Activated CD8-positive, alpha-beta memory T cell treated with anti-CD3 and anti-CD28 coated beads, Interleukin-2, amount 10 ng/mL, durations not matched to agents 7 days and 5 days (primary cell): Measurements from ENCODE around the gene HNRNPC. TPM values are rescaled to one million over a fixed set of nuclear protein-coding genes. Genes with fewer than 3 reads are reported as not detected.
A peak's percentile ranks its signal among the peaks of the same experiment; 100 is the strongest.

ENCODE experiments used
- ATAC-seq: fragments of 150-1000 bp; cut with Tn5 transposase; one replicate; pipeline ENCODE4 v1.10.0; 2021; ENCODE audit warnings: moderate library complexity
- CTCF ChIA-PET: fragments of 350-600 bp; sonication (Branson Sonifier 250); formaldehyde crosslinking; loops from one replicate; lab custom pipeline; 2021; ENCODE audit warnings: antibody characterized with exemption; lab: Charles Lee
- DNase-seq: peaks from one replicate; pipeline ENCODE4 v3.0.0-alpha.2; 2020
- H3K27ac Mint-ChIP-seq: one replicate; pipeline ENCODE4 v1.8.0; 2021; ENCODE audit warnings: mild to moderate bottlenecking, mixed read lengths
- H3K27me3 Mint-ChIP-seq: one replicate; pipeline ENCODE4 v1.8.0; 2021; ENCODE audit warnings: mixed read lengths
- H3K36me3 Mint-ChIP-seq: one replicate; pipeline ENCODE4 v1.8.0; 2021; ENCODE audit warnings: mild to moderate bottlenecking, mixed read lengths
- H3K4me1 Mint-ChIP-seq: one replicate; pipeline ENCODE4 v1.8.0; 2021; ENCODE audit warnings: mixed read lengths
- H3K4me3 Mint-ChIP-seq: one replicate; pipeline ENCODE4 v1.8.0; 2021; ENCODE audit warnings: mild to moderate bottlenecking, moderate library complexity, mixed read lengths
- H3K9me3 Mint-ChIP-seq: one replicate; pipeline ENCODE4 v1.8.0; 2022; ENCODE audit warnings: low read depth, mixed read lengths
- total RNA-seq, 2 experiments: library from RNA; stranded (reverse); gene quantifications; one replicate each; pipeline ENCODE4 v1.2.3, GENCODE V29; 2021

The HNRNPC gene
- total RNA-seq, 2 experiments from 2014 or later: 718 to 921 TPM

GRCh38 chr14:21211509-21211908 is 57.7 kb downstream of the HNRNPC start:
- Mint-ChIP-seq H3K4me1 (peaks cover 36% of the 10 kb centered on the region), H3K9me3 (no peaks in the 10 kb centered on the region)

GRCh38 chr14:21210023-21210422 is 59.2 kb downstream of the HNRNPC start:
- H3K4me1 Mint-ChIP-seq: peaks cover 21% of the 10 kb centered on the region
- H3K27ac Mint-ChIP-seq: no peak overlapping the region
- ATAC-seq (no peak), DNase-seq (no peak)
- CTCF ChIA-PET: no interaction called here
- H3K36me3 Mint-ChIP-seq: peaks cover 87% of the 10 kb centered on the region
- no peaks in the 10 kb centered on the region for H3K27me3 Mint-ChIP-seq
- no peak overlapping the region for H3K4me3 Mint-ChIP-seq
- H3K9me3 Mint-ChIP-seq: no peaks in the 10 kb centered on the region

More at GRCh38 chr14:21211509-21211908, 57.7 kb downstream of the HNRNPC start:
- ATAC-seq: no peak
- H3K27me3 Mint-ChIP-seq: no peaks in the 10 kb centered on the region
- H3K27ac Mint-ChIP-seq: no peak overlapping the region
- peaks cover 85% of the 10 kb centered on the region for H3K36me3 Mint-ChIP-seq
- DNase-seq: no peak
- CTCF ChIA-PET: no interaction called here
- no peak overlapping the region for H3K4me3 Mint-ChIP-seq

- no peak overlapping the region for H3K27ac Mint-ChIP-seq
- no peaks in the 10 kb centered on the region for H3K9me3 Mint-ChIP-seq
- CTCF ChIA-PET: no interaction called here
- DNase-seq (no peak), ATAC-seq (no peak)
- H3K27me3 Mint-ChIP-seq: no peaks in the 10 kb centered on the region
- H3K36me3 Mint-ChIP-seq: peaks cover 85% of the 10 kb centered on the region
- H3K4me3 Mint-ChIP-seq: no peak overlapping the region
- peaks cover 14% of the 10 kb centered on the region for H3K4me1 Mint-ChIP-seq
These were observed 60.1 kb downstream of the HNRNPC start for GRCh38 chr14:21209185-21209584.

GRCh38 chr14:21208554-21208953 is 60.7 kb downstream of the HNRNPC start:
- Mint-ChIP-seq H3K4me1 (peaks cover 8% of the 10 kb centered on the region), H3K27ac (no peak overlapping the region), H3K4me3 (no peak overlapping the region), H3K9me3 (no peaks in the 10 kb centered on the region), H3K36me3 (peaks cover 83% of the 10 kb centered on the region), H3K27me3 (no peaks in the 10 kb centered on the region)
- ATAC-seq: no peak
- DNase-seq: no peak
- CTCF ChIA-PET: no interaction called here

GRCh38 chr14:21206753-21207684 is 62.2 kb downstream of the HNRNPC start:
- ATAC-seq: no peak
- no peaks in the 10 kb centered on the region for H3K9me3 Mint-ChIP-seq
- no peak overlapping the region for H3K4me3 Mint-ChIP-seq
- H3K36me3 Mint-ChIP-seq: peaks cover 74% of the 10 kb centered on the region
- H3K27ac Mint-ChIP-seq: peak overlapping the region; percentile 17
- no peak for DNase-seq
- CTCF ChIA-PET: no interaction called here
- peaks cover 6% of the 10 kb centered on the region for H3K4me1 Mint-ChIP-seq
- no peaks in the 10 kb centered on the region for H3K27me3 Mint-ChIP-seq

GRCh38 chr14:21205678-21206581 is 63.3 kb downstream of the HNRNPC start:
- no peaks in the 10 kb centered on the region for H3K9me3 Mint-ChIP-seq
- no peak overlapping the region for H3K4me3 Mint-ChIP-seq
- H3K27me3 Mint-ChIP-seq: no peaks in the 10 kb centered on the region
- H3K4me1 Mint-ChIP-seq: peaks cover 2% of the 10 kb centered on the region
- no peak for DNase-seq
- CTCF ChIA-PET: no interaction called here
- H3K36me3 Mint-ChIP-seq: peaks cover 65% of the 10 kb centered on the region
- H3K27ac Mint-ChIP-seq: peak overlapping the region; percentile 29
- no peak for ATAC-seq

GRCh38 chr14:21205026-21205677 is 64.1 kb downstream of the HNRNPC start:
- ATAC-seq (no peak), DNase-seq (no peak)
- Mint-ChIP-seq H3K27ac (no peak overlapping the region), H3K4me3 (no peak overlapping the region), H3K4me1 (peaks cover 2% of the 10 kb centered on the region), H3K9me3 (no peaks in the 10 kb centered on the region), H3K36me3 (peaks cover 62% of the 10 kb centered on the region), H3K27me3 (no peaks in the 10 kb centered on the region)
- CTCF ChIA-PET: no interaction called here

DNA sequence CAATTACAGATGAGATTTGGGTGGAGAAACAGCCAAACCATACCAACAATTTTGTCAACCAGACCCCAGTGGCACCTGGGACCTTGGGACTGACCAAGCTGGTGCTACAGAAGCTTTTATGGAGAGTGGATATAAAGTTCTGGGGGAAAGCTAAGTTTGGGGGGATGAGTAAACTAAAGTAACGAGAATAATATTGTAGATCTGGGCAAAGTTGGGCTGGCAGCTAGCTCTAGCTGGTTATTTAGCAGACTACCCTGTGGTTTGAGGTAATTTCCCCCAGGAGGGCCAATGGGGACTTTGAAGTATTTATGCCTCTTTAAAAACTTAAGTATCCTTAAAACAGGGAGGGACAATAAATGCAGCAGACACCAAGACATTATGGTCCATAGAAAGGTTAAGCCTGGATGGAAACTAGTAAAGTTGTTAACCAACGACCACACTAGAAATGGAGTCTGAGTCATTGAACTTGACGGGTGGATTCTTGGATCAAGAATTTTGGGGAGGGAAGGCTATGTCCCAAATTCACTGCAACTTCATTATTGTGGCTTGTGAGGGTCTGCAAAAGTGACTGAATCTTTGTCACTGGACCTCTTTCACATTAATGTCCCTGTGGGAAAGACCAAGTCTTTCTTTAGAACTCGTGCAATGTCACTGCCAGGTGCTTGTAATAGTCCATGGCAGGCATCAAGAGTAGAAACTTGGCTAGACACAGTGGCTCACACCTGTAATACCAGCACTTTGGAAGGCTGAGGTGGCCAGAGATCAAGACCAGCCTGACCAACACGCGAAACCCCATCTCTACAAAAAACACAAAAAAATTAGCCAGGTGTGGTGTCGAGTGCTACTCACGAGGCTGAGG is 64.8 kb downstream of the HNRNPC start:
- H3K27me3 Mint-ChIP-seq: no peaks in the 10 kb centered on the region
- no peak overlapping the region for H3K27ac Mint-ChIP-seq
- no peak overlapping the region for H3K4me3 Mint-ChIP-seq
- H3K9me3 Mint-ChIP-seq: no peaks in the 10 kb centered on the region
- no peak for ATAC-seq
- peaks cover 54% of the 10 kb centered on the region for H3K36me3 Mint-ChIP-seq
- no peak for DNase-seq
- CTCF ChIA-PET: interaction anchor here (1.1 kb wide), 1 partner anchor 11 kb away, joined by 3 read pairs; no protein-coding TSS in a partner anchor
- H3K4me1 Mint-ChIP-seq: no peaks in the 10 kb centered on the region

GRCh38 chr14:21203470-21204166 is 65.6 kb downstream of the HNRNPC start:
- DNase-seq: no peak
- H3K4me1 Mint-ChIP-seq: no peaks in the 10 kb centered on the region
- peak overlapping the region; percentile 38 for H3K27ac Mint-ChIP-seq
- CTCF ChIA-PET: interaction anchor here (0.5 to 1.1 kb wide), 2 partner anchors 12 to 66 kb away, joined by 3 read pairs; no protein-coding TSS in a partner anchor
- H3K9me3 Mint-ChIP-seq: no peaks in the 10 kb centered on the region
- H3K4me3 Mint-ChIP-seq: no peak overlapping the region
- no peaks in the 10 kb centered on the region for H3K27me3 Mint-ChIP-seq
- H3K36me3 Mint-ChIP-seq: peaks cover 48% of the 10 kb centered on the region
- ATAC-seq: no peak

DNA sequence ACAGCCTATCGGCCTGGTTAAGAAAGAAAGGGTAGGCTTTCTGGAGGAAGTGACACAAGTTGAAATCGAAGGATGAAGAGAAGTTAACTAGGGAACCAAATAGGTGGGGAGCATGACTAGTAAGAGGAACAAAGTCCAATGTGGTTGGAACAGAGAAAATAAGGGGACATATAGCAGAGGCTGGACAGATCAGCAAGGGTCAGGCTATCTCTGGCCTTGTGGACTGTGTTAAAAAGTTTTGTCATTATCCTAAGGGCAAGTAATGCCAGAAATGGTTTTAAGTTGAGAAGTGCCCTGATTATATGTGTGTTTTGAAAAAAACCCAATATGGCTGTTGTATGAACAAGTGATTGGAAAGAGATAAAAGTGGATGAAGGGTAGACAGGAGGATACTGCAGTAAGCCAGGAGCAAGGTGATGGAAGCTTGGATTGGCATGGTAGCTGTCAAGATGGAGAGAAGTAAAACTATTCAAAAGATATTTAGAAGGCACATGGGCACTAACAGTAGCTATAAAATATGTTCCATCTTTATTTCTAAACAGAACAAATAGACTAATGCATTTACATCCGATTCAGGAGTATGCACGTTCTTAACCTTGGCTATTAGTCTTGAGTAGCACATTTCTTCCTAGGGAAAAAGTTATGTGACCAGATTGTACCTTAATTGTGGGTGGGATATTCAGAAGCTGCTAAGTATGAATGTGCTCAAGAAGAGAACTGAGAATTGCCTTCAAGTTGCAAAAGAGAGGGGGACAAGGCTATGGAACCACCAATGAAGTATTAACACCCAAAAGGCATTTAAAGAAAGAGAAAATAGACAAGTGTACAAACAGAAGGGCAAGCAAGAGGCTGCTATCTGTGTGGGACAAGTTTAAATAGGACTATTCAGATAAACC is 66.5 kb downstream of the HNRNPC start:
- Mint-ChIP-seq H3K27ac (peak overlapping the region; percentile 3), H3K9me3 (no peaks in the 10 kb centered on the region), H3K36me3 (peaks cover 39% of the 10 kb centered on the region), H3K4me3 (no peak overlapping the region), H3K27me3 (no peaks in the 10 kb centered on the region), H3K4me1 (no peaks in the 10 kb centered on the region)
- no peak for DNase-seq
- ATAC-seq: no peak
- CTCF ChIA-PET: interaction anchor here (0.5 kb wide), 1 partner anchor 65 kb away, joined by 3 read pairs; no protein-coding TSS in a partner anchor

DNA sequence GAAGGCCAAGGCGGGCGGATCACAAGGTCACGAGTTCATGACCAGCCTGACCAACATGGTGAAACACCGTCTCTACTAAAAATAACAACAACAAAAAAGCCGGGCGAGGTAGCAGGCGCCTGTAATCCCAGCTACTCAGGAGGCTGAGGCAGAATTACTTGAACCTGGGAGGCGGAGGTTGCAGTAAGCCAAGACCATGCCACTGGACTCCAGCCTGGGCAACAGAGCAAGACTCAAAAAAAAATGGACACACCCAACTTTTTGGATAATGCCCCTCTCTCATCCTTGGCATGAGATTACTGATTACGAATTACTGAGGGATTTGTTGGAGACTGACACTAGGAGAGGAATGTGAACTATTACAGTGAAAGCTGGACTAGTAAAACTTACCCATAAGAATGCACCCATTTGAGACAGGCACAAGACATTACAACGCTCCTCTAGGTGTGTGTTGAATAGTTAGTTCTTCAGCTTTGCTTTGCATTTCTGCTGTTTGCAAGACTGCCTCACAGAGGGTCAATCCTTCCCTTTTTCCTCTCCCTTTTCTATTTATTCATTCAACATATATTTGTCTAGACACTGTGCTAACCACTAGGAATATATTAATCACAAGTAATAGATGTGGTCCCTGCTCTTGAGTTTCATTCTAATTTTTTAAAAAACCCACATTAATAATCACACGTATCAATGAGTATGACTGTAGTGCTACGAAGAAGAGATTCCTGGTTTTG is 67.3 kb downstream of the HNRNPC start:
- H3K4me3 Mint-ChIP-seq: no peak overlapping the region
- H3K4me1 Mint-ChIP-seq: no peaks in the 10 kb centered on the region
- no peaks in the 10 kb centered on the region for H3K27me3 Mint-ChIP-seq
- CTCF ChIA-PET: no interaction called here
- no peak for ATAC-seq
- DNase-seq: no peak
- no peaks in the 10 kb centered on the region for H3K9me3 Mint-ChIP-seq
- peak overlapping the region; percentile 15 for H3K27ac Mint-ChIP-seq
- H3K36me3 Mint-ChIP-seq: peaks cover 31% of the 10 kb centered on the region
